ENCODE measurements around the gene KCTD11. TPM values are rescaled to one million over a fixed set of nuclear protein-coding genes. Genes with fewer than 3 reads are reported as not detected.

The KCTD11 gene
- total RNA-seq, 1 experiment from 2014 or later = 5.3 TPM

DNA sequence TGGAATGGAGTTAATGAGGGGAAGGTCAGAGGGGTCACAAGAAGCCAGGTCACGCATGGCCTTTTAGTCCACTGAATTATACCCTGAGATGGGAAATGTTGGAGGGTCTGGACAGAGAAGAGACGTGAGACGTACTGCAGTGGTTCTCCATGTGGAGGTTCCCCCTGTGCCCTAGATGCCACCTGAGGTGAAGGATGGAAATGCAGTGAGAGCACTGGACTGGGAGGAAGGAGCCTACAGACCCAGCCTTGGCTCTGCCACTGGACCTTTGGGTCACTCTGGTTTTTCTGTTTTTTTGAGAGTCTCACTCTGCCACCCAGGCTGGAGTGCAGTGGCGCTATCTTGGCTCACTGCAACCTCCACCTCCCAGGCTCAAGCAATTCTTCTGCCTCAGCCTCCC lies 44.2 kb downstream of the KCTD11 start:
- Mint-ChIP-seq H3K36me3 (ENCODE audit: insufficient read depth in 1 of 3, low read depth in 3 of 3) (peaks cover 6 to 18% (median 10%) of the 10 kb centered on the region in 3 experiments; a peak in 6 of 7 replicates), H3K4me3 (peak overlapping the region in 1 of 2 experiments; percentile 3; a peak in 2 of 5 replicates), H3K9me3 (no peaks in the 10 kb centered on the region), H3K27me3 (ENCODE audit: low read depth) (peaks cover 2% of the 10 kb centered on the region), H3K27ac (no peak overlapping the region), H3K4me1 (peaks cover 10 to 13% of the 10 kb centered on the region in 2 experiments)
- H2BK5ac ChIP-seq (ENCODE audit: insufficient read length, low read length) = no peak overlapping the region
- H4K91ac ChIP-seq (ENCODE audit: insufficient read length, low read depth, low read length) = no peak overlapping the region
- no CpG with 5 or more reads among the region's 4 CpGs for WGBS (ENCODE audit: extremely low coverage, insufficient read length, low lambda C conversion rate)
- H2BK120ac ChIP-seq (ENCODE audit: low read depth, low read length, poor library complexity, severe bottlenecking) = no peak overlapping the region
- H4K20me1 ChIP-seq (ENCODE audit: control insufficient read depth, insufficient read depth, insufficient read length) = peaks cover under 1% of the 10 kb centered on the region
- no peak overlapping the region for H3K4me2 ChIP-seq (ENCODE audit: insufficient read depth, insufficient read length, low read length)
- no peak overlapping the region for H2BK12ac ChIP-seq (ENCODE audit: insufficient read length, low read depth, low read length)
- H4K5ac ChIP-seq (ENCODE audit: insufficient read length, low read depth, low read length) = no peak overlapping the region
- no peak overlapping the region for H3K18ac ChIP-seq (ENCODE audit: insufficient read length, low read depth, low read length)
- peaks cover 2% of the 10 kb centered on the region; the same call in 1 of the 2 replicates for H3K4me1 ChIP-seq (ENCODE audit: insufficient read depth, low read length)
- H3K79me2 ChIP-seq (ENCODE audit: insufficient read depth, low read length) = no peaks in the 10 kb centered on the region
- H2BK15ac ChIP-seq (ENCODE audit: low read depth, low read length) = no peak overlapping the region
- no peak overlapping the region for H3K9ac ChIP-seq (ENCODE audit: extremely low read depth, insufficient read length, low read length)
- H4K8ac ChIP-seq (replicated peaks; ENCODE audit: insufficient read length, low read depth, low read length) = no peak overlapping the region
- no peak overlapping the region for H3K27ac ChIP-seq (ENCODE audit: insufficient read length, low read depth, low read length)
- peaks cover 12% of the 10 kb centered on the region for H3K23me2 ChIP-seq (ENCODE audit: insufficient read length, low read depth, low read length, poor library complexity, severe bottlenecking)
- no peaks in the 10 kb centered on the region for H3K79me1 ChIP-seq (ENCODE audit: insufficient read depth, low read depth, low read length, poor library complexity, severe bottlenecking)
- H3K14ac ChIP-seq (ENCODE audit: insufficient read depth, low read length) = no peak overlapping the region
- no peaks in the 10 kb centered on the region for H3K27me3 ChIP-seq (ENCODE audit: insufficient read depth, low read length)
- no peak overlapping the region for H2AFZ ChIP-seq (ENCODE audit: low read length)
- H2AK5ac ChIP-seq (ENCODE audit: insufficient read length, low read length) = no peak overlapping the region
- H3K23ac ChIP-seq (ENCODE audit: insufficient read length, low read depth, low read length) = no peak overlapping the region
- DNase-seq = no peak
- H3T11ph ChIP-seq (ENCODE audit: low read length) = no peak overlapping the region
- TF ChIP-seq, protein P1, sequence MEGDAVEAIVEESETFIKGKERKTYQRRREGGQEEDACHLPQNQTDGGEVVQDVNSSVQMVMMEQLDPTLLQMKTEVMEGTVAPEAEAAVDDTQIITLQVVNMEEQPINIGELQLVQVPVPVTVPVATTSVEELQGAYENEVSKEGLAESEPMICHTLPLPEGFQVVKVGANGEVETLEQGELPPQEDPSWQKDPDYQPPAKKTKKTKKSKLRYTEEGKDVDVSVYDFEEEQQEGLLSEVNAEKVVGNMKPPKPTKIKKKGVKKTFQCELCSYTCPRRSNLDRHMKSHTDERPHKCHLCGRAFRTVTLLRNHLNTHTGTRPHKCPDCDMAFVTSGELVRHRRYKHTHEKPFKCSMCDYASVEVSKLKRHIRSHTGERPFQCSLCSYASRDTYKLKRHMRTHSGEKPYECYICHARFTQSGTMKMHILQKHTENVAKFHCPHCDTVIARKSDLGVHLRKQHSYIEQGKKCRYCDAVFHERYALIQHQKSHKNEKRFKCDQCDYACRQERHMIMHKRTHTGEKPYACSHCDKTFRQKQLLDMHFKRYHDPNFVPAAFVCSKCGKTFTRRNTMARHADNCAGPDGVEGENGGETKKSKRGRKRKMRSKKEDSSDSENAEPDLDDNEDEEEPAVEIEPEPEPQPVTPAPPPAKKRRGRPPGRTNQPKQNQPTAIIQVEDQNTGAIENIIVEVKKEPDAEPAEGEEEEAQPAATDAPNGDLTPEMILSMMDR (conservative IDR thresholded peaks at IDR 0.05) = no peak
- no peak overlapping the region for H3K4ac ChIP-seq (ENCODE audit: low read depth, low read length)
- no peak overlapping the region for H2BK20ac ChIP-seq (ENCODE audit: low read depth, low read length, poor library complexity, severe bottlenecking)
- H3K56ac ChIP-seq (ENCODE audit: insufficient read length, low read depth, low read length) = no peak overlapping the region
- no peaks in the 10 kb centered on the region for H3K9me3 ChIP-seq (ENCODE audit: control insufficient read depth, low read depth, low read length)

Measured in H9 (cell line).